Endothelial cell of umbilical vein (primary cell): ENCODE data around the gene IGFBP4. TPM values are rescaled to one million over a fixed set of nuclear protein-coding genes. Genes with fewer than 3 reads are reported as not detected.

ENCODE experiments used
- BruUV-seq: library from RNA; stranded (reverse); fragments of 400-500 nt; replicated peaks from 2 replicates; lab custom pipeline; 2021; lab: Mats Ljungman, UMichigan
- CTCF ChIA-PET: fragments of 300-600, 350-600 bp; sonication (Branson Sonifier 250); formaldehyde crosslinking; loops from one replicate; lab custom pipeline; 2021; ENCODE audit warnings: antibody characterized with exemption, inconsistent platforms; lab: Charles Lee
- POLR2A ChIA-PET: fragments of 300-600, 350-600 bp; sonication (Branson Sonifier 250); formaldehyde crosslinking; loops from one replicate; lab custom pipeline; 2021; ENCODE audit warnings: antibody characterized with exemption, inconsistent platforms; lab: Charles Lee
- DNase-seq: peaks from one replicate; pipeline ENCODE4 v3.0.0-alpha.2; 2011; ENCODE audit warnings: low read depth, low spot score
- FAIRE-seq: peaks from 2 replicates; lab custom pipeline; 2011; peaks lifted over from hg19 to GRCh38; lab: Jason Lieb, UNC
- H2AFZ ChIP-seq: 2 replicates; pipeline ENCODE4 v1.6.0; 2012; ENCODE audit warnings: low read depth, low read length, control low read depth, inconsistent platforms
- H3K27ac ChIP-seq: 2 replicates; pipeline ENCODE4 v1.5.1; 2011; ENCODE audit warnings: low read depth, mild to moderate bottlenecking, control low read depth, low read length, moderate library complexity; ENCODE audit not compliant: insufficient read depth
- H3K27me3 ChIP-seq, 2 experiments: 2 replicates each; pipeline versions ENCODE4 v1.6.0 to v1.6.1; 2011; ENCODE audit warnings: low read length in 2 of 2, mixed read lengths in 1 of 2; ENCODE audit not compliant: control insufficient read depth in 2 of 2, insufficient read depth in 2 of 2
- H3K36me3 ChIP-seq, 2 experiments: 2 replicates in 1 of 2; 3 replicates in 1 of 2; pipeline ENCODE4 v1.5.1; 2011; ENCODE audit warnings: low read length in 2 of 2, mild to moderate bottlenecking in 1 of 2, moderate library complexity in 1 of 2; ENCODE audit not compliant: control insufficient read depth in 2 of 2, insufficient read depth in 2 of 2; ENCODE audit errors: extremely low read depth in 1 of 2
- H3K4me1 ChIP-seq: 3 replicates; pipeline ENCODE4 v1.5.1; 2011; ENCODE audit warnings: mild to moderate bottlenecking, low read length; ENCODE audit not compliant: control insufficient read depth, insufficient read depth; ENCODE audit errors: extremely low read depth
- H3K4me2 ChIP-seq: 2 replicates; pipeline ENCODE4 v1.6.1; 2011; ENCODE audit warnings: low read length, control low read depth, mixed read lengths; ENCODE audit not compliant: insufficient read depth
- H3K4me3 ChIP-seq, 3 experiments: fragments of 200-600 bp in 1 of 3; sonication (generic), shearing (Covaris generic) in 1 of 3; replicated peaks in 1 of 3; 2 replicates each; pipeline ENCODE4 v1.5.1; 2011 to 2016; ENCODE audit warnings: control low read depth in 3 of 3, low read length in 3 of 3, mild to moderate bottlenecking in 2 of 3, inconsistent platforms in 1 of 3, low read depth in 1 of 3, moderate library complexity in 1 of 3; ENCODE audit not compliant: insufficient read depth in 1 of 3
- H3K79me2 ChIP-seq: 2 replicates; pipeline ENCODE4 v1.6.0; 2012; ENCODE audit warnings: low read length, inconsistent platforms; ENCODE audit not compliant: control insufficient read depth, insufficient read depth
- H3K9ac ChIP-seq: replicated peaks from 2 replicates; pipeline ENCODE3; 2011; ENCODE audit warnings: low read length, control low read depth; ENCODE audit not compliant: insufficient read depth; ENCODE audit errors: extremely low read depth
- H3K9me1 ChIP-seq: replicated peaks from 3 replicates; pipeline ENCODE4 v1.6.0; 2011; ENCODE audit warnings: mild to moderate bottlenecking, low read length; ENCODE audit not compliant: control insufficient read depth, insufficient read depth; ENCODE audit errors: extremely low read depth
- H3K9me3 ChIP-seq: replicated peaks from 2 replicates; pipeline ENCODE4 v1.5.1; 2012; ENCODE audit warnings: low read length, inconsistent platforms; ENCODE audit not compliant: control insufficient read depth, insufficient read depth
- H4K20me1 ChIP-seq: replicated peaks from 2 replicates; pipeline ENCODE3; 2011; ENCODE audit warnings: mild to moderate bottlenecking, low read length; ENCODE audit not compliant: control insufficient read depth, insufficient read depth; ENCODE audit errors: extremely low read depth
- CTCF ChIP-seq, 2 donors: IDR thresholded peaks; 1 replicate in 1 of 2; 2 replicates in 1 of 2; pipeline ENCODE4 v1.5.1; 2011; ENCODE audit warnings: low read length in 2 of 2, mild to moderate bottlenecking in 2 of 2, moderate library complexity in 2 of 2, control low read depth in 1 of 2, inconsistent platforms in 1 of 2, low read depth in 1 of 2; ENCODE audit not compliant: insufficient read depth in 1 of 2; ENCODE audit errors: extremely low read depth in 1 of 2
- EZH2 ChIP-seq: IDR thresholded peaks from 2 replicates; pipeline ENCODE4 v1.6.1; 2012; ENCODE audit warnings: borderline replicate concordance, low read depth, mild to moderate bottlenecking, moderate library complexity, low read length, inconsistent platforms; ENCODE audit not compliant: severe bottlenecking
- FOS ChIP-seq: IDR thresholded peaks from 2 replicates; pipeline ENCODE4 v1.6.1; 2011; ENCODE audit warnings: mild to moderate bottlenecking, low read length, moderate library complexity, borderline replicate concordance; ENCODE audit not compliant: insufficient read depth
- GATA2 ChIP-seq: IDR thresholded peaks from 2 replicates; pipeline ENCODE4 v1.7.0; 2011; ENCODE audit warnings: low read depth, mild to moderate bottlenecking, moderate library complexity, mixed read lengths, low read length; ENCODE audit not compliant: insufficient read length, insufficient read depth
- JUN ChIP-seq: IDR thresholded peaks from 2 replicates; pipeline ENCODE4 v1.6.1; 2011; ENCODE audit warnings: borderline replicate concordance, low read depth; ENCODE audit not compliant: insufficient read length, insufficient read depth
- MAX ChIP-seq: IDR thresholded peaks from 2 replicates; pipeline ENCODE4 v1.6.1; 2011; ENCODE audit not compliant: insufficient read depth, insufficient read length
- MYC ChIP-seq: IDR thresholded peaks from one replicate; pipeline ENCODE4 v1.6.1; 2011; ENCODE audit warnings: mild to moderate bottlenecking, low read depth, low read length
- POLR2A ChIP-seq: IDR thresholded peaks from 2 replicates; pipeline ENCODE4 v1.6.1; 2012; ENCODE audit warnings: low read depth, mild to moderate bottlenecking, control low read depth, low read length
- POLR2AphosphoS5 ChIP-seq: IDR thresholded peaks from 2 replicates; pipeline ENCODE4 v1.6.1; 2012; ENCODE audit warnings: low read depth, mild to moderate bottlenecking, control low read depth, low read length, moderate library complexity; ENCODE audit not compliant: insufficient read depth
- dilution Hi-C: fragments of 300-500 bp; cut with MboI; formaldehyde crosslinking; loops from one replicate; pipeline ENCODE4 v1.15.0; 2019; ENCODE audit warnings: low sequenced_read_pairs; ENCODE audit not compliant: extremely low pct_ligation_motif_present
- intact Hi-C: fragments of 100-400 bp; cut with micrococcal nuclease; formaldehyde crosslinking; loops from one replicate; pipeline ENCODE4 v1.10.0; 2022
- polyA plus RNA-seq, 4 experiments: library from polyadenylated mRNA; depleted of rRNA in 3 of 4; stranded (reverse) in 3 of 4; unstranded in 1 of 4; fragments of >200 nt; gene quantifications; 2 replicates each; pipeline versions ENCODE4 v1.2.1 to v1.2.3, GENCODE V29; 2011 to 2012; ENCODE audit warnings: missing spikeins in 1 of 4
- total RNA-seq: library from RNA; stranded (reverse); gene quantifications from 2 replicates; pipeline ENCODE4 v1.2.3, GENCODE V29; 2021

IGFBP4 gene
- total and polyA plus RNA-seq, 2 donors (not counting 3 experiments of a cell fraction or from before 2014, with no cell fraction given): 377 to 618 TPM

GRCh38 chr17:40482722-40483121 lies 39.5 kb downstream of the IGFBP4 start:
- intact Hi-C loops (no loop called here), dilution Hi-C loops (no loop called here)
- H3K4me3 ChIP-seq: no peak overlapping the region
- no peaks in the 10 kb centered on the region for H3K4me1 ChIP-seq
- H3K4me2 ChIP-seq: no peak overlapping the region
- FAIRE-seq (no peak), DNase-seq (no peak)
- no peak for TF ChIP-seq FOS
- TF ChIP-seq POLR2AphosphoS5: no peak
- TF ChIP-seq GATA2: no peak
- TF ChIP-seq POLR2A: no peak
- no peak for TF ChIP-seq JUN
- no peak for TF ChIP-seq MYC
- TF ChIP-seq MAX: no peak
- TF ChIP-seq CTCF (IDR thresholded peaks at IDR 0.05; ENCODE audit: extremely low read depth in 1 of 2, insufficient read depth in 1 of 2, low read depth in 1 of 2, low read length in 2 of 2): no peak
- no peak for TF ChIP-seq EZH2
- H2AFZ ChIP-seq: no peak overlapping the region
- peaks cover 2 to 6% of the 10 kb centered on the region in 2 experiments for H3K27me3 ChIP-seq
- CTCF ChIA-PET: interaction anchor here (0.6 to 9.5 kb wide), 3 partner anchors 13 to 52 kb away, joined by 4 to 148 read pairs (median 4); no protein-coding TSS in a partner anchor
- H3K27ac ChIP-seq: no peak overlapping the region
- H3K79me2 ChIP-seq: no peaks in the 10 kb centered on the region
- H3K36me3 ChIP-seq: no peaks in the 10 kb centered on the region
- POLR2A ChIA-PET: no interaction called here
- no peaks in the 10 kb centered on the region for H3K9me3 ChIP-seq
- H4K20me1 ChIP-seq: no peaks in the 10 kb centered on the region
- BruUV-seq: no TSS peak
- H3K9me1 ChIP-seq: no peaks in the 10 kb centered on the region
- H3K9ac ChIP-seq: no peak overlapping the region
